ENCODE results near the gene CHMP3.
"Not testable (repeated sequence)": the region's sequence is repeated elsewhere in the genome, so short reads cannot be mapped to it uniquely, and the experiment has no call there.

The CHMP3 gene

DNA sequence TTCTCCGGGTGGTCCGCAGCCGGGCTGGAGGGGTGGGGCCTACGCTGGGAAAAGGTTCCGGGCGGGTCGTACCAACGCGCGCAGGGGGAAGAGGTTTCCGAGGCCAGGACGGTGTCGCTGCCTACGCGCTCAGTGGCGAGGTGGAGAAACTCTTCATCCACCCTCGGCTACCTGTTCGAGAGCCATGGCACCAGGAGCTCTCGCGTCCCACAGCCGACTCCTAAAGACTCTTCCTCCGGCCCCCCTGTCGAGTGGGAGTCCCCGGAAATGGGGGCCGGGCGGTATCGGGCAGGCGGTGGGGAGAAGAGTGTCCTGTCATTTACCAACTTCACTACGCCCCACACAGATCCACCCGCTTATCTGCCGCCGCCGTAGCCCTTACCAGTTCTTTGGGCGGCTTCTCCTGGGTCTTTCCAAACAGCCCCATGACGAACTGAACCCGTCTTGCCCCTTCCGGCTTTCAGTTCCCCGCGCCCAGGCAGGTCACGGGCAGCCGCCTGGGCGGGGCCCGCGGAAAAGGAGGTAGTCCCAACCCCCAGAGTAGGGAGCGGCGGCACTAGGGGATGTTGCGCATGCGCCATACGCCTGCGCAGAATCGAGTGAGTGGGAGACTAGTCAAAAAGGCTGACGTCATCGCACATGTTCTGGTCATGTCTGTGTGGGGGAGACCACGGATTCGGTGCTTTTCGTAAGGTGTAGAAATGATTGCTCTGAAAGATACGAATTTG, at the start of gene CHMP3:
Gene CHMP3, minus strand, starts transcription at position 522 of the 728 bp plus-strand sequence. Its CDS starts 95 bp downstream, at position 427.
- DNase-seq (ENCODE audit: low spot score) = peak; percentile 97

DNA sequence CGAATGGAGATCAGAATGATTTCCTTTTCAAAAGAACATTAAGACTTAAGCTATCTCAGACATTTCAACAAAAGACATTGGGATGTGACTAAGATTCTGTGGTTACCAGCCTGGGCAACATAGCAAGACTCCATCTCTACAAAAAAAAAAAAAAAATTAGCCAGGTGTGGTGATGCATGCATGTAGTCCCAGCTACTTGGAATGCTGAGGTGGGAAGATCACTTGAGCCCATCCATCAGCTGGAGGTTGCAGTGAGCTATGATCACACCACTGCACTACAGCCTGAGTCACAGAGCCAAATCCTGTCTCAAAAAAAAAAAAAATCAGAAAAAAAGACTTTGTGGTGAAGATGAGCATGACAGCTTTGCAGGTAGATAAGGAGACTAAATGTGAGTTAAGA, 47.6 kb upstream of the CHMP3 start:
- no peak for DNase-seq (ENCODE audit: low spot score)

DNA sequence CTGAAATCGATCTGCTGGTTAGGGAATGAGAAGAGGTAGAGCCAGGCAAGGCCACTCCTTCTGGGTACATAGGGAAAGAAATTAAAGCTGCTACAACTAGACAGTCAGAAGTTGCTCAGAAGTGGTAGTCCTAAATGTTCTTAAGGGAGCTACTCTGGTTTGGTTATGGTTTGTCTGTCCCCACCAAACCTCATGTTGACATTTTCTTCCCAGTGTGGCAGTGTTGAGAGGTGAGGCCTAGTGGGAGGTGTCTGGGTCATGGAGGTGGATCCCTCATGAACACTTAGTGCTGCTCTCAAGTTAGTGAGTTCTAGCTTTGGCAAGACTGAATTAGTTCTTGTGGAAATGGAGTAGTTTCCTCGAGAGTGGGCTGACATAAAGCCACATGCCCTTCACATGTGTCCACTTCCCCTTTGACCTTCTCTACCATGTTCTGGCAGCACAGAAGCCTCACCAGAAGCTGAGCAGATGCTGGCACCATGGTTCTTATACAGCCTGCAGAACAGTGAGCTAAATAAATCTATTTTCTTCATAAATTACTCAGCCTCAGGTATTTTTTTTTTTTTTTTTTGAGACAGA, 45.7 kb upstream of the CHMP3 start:
- no peak for DNase-seq (ENCODE audit: low spot score)

DNA sequence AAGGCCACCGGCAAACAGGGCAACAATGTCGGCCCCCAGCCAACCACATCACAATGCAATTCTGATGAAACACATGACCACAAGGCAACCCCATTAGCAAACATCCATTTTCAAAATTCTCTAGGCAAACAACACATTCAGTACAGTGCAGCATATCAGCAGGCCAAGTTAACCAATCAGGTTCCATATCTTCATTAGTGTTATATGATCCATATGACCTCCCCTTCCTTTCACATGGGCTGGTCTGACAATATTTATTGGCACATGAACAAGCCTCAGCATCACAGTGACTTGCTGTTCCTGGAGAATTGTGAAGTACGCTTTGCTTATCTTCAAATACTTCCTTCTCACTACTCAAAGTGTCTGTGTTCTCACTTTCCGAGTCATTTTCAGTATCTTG, 40.7 kb upstream of the CHMP3 start:
- DNase-seq (ENCODE audit: low spot score) = no peak

DNA sequence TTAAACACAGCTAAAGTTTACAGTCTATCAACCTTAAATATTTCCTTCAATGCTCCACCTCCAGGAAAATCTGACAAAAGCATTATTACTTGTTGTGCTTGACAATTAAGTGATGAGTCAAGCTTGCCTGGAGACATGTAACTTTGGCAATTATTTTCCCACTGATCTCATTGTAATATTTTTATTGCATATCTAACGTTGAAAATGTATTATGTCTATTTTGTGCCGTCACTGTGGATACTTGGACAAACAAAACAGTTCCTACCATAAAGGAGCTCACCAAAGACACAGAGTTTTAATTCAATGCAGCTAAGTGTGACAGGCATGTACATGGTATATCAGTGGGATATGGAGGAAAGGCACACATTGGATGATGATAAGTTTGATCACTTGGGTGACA, 35.7 kb upstream of the CHMP3 start:
- DNase-seq (ENCODE audit: low spot score) = no peak

DNA sequence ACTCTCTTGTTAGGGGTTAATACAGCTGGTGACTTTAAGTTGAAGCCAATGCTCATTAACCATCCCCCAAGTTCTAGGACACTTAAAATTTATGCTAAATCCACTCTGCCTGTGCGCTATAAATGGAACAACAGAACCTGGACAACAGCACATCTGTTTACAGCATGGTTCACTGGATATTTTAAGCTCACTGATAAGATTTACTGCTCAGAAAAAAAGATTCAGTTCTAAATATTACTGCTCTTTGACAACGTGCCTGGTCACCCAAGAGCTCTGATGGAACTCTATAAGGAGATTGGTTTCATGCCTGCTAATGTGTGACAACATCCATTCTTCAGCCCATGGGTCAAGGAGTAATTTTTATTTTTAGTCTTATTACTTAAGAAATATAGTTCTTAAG, 32.9 kb upstream of the CHMP3 start:
- no peak for DNase-seq (ENCODE audit: low spot score)

DNA sequence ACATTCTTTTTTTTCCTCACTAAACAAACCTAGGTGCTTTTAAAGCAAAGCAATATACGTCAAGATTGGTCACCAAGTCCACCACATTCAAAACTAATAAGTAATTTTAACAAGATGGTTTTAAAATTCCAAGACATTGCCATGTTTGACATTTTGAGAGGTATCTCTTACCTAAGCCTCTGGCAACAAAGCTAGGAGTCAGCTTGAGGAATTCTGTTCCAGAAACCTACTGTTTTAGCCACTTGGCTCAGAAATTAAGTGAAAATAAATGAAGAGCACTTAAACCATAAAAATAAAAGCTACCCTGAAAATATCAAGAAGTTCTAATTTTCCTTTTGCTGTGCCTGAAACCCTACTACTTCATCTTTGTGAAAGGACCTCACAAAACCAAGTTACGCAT, 30.0 kb upstream of the CHMP3 start:
- DNase-seq (ENCODE audit: low spot score) = no peak

DNA sequence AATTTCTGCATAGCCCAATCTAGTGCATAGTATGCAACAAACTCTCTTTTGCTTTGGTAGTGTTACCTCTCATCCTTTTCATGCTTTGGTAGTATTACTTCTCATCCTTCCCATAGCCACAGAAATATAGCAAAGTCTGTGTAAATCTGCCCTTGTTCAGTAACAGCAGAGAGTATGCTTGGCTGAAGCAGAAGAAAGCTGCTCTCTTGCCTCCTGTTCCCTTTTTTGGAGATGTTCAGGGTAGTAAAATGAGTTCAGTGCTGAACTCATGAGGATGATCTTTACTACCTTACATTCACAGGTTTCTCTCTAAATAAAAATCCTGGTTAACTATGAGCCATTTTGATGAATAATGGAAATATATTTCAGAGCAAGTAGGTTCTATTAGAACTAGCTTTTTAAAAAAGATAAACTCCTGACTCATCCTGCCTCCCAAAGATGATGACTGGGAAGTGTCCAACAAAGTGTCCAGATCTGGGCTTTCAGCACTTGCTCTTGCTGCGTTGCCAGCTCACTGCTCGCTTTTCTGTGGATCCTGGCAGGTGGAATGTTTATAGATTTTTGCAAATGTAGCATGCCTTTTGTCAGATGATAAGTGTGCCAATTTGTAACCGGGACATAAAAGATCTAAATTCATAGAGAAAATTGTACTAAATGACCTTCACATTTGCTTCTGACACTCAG, 29.4 kb upstream of the CHMP3 start:
- DNase-seq (ENCODE audit: low spot score) = no peak

DNA sequence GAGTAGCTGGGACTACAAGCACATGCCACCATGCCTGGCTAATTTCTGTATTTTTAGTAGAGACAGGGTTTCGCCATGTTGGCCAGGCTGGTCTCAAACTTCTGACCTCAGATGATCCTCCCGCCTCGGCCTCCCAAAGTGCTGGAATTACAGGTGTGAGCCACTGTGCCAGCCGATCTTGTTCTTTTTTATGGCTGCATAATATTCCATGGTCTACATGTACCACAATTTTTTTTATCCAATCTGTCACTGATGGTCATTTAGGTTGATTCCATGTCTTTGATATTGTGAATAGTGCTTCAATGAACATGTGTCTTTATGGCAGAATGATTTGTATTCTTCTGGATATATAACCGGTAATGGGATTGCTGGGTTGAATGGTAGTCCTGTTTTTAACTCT, 26.5 kb upstream of the CHMP3 start:
- DNase-seq (ENCODE audit: low spot score) = not testable (repeated sequence)

DNA sequence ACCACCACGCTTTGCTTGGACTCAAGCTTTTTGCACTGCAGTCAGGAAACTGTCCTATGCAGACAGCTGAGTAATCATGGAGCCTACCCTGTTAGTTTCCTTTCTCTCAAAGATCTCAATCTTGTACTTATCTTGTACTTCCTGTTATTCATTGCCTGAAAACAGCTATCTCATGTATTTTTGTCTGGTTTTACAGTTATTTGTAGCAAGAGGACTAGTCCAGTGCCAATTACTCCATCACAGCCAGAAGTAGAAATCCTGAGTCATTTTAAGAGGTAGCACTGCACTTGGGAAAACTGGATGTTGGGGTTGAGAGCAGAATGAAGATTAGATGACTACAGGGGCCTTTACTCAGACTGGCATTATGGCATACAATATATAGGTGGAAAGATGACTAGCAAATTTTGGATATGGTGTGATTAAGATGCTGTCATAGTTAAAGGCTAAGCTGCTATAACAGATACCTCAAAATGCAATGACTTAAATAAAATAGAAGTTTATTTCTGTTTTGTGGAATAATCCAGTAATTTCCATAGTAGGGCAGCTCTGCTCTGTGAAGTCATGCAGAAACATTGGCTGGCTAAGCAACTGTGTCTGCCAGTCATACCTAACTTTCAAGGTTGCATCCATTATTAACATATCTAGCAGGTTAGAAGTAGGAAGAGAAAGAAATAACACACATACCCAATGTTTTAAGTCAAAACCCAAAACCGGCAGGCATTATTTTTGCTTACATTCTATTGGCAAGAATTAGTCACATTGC, 21.1 kb upstream of the CHMP3 start:
- DNase-seq (ENCODE audit: low spot score) = peak; percentile 59

DNA sequence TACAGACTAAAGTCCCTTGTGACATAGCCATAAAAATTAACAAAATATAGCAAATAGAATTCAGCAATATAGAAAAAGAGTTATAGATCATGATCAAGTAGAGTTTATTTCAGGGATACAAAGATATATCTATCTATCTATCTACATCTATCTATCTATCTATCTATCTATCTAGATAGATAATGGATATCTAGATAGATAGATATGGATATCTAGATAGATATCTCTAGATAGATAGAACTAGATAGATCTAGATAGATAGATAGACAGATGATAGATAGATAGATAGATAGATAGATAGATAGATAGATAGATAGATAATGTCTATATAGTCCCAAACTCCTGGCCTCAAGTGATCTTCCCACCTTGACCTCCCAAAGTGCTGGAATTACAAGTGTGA, 17.3 kb upstream of the CHMP3 start:
- DNase-seq (ENCODE audit: low spot score) = no peak

DNA sequence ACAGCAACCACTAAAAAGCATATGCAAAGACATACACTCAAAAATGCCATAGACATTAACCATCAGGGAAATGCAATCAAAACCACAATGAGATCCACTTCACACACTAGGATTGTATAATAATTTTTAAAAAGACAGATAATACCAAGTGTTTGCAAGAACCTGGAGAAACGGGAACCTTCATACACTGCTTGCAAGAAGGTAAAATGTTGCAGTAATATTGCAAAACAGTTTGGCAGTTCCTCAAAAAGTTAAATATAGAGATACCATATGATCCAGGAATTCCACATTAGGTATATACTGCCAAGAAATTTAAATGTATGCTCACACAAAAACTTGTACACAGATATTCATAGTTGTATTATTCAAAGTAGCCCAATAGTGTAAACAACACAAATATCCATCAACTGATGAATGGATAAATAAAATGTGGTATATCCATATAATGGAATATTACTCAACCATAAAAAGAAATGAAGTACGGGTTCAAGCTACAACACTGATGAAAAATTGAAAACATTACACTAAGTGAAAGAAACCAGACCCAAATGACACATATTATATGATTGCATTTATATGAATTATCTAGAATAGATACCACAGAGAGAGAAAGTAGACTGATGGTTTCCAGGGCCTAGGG, 14.7 kb upstream of the CHMP3 start:
- no peak for DNase-seq (ENCODE audit: low spot score)

DNA sequence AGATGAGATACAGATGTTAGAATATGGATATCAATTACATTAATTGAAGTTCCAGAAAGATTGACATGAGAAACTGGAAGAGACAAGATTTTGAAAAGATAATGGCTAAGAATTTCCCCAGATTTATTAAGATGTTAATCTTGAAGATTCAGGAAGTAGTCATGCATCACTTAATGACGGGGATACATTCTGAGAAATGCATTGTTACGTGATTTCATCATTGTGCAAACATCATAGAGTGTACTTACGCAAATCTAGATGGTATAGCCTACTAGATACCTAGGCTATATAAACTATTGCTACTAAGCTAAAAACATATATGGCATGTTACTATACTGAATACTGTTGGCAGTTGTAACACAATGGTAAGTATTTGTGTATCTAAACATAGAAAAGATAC, 6.8 kb upstream of the CHMP3 start:
- DNase-seq (ENCODE audit: low spot score) = no peak

DNA sequence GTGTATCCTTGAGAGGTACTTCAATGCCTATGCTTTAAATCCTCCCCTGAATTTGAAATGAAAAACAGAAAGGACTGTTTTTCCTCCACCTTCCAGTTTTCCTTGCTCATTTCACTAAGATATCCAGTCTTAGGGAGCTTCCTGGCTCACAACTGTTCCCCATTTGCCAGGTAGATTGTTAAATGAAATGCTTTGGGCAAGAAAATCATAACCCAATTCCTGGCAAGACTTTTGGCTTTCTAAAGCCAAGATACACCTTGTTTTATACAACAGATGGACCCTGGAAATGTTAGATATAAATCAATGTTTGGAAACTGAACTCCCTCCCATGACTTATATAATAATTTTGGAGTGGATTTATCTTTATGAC, 3.6 kb upstream of the CHMP3 start:
- no peak for DNase-seq (ENCODE audit: low spot score)

DNA sequence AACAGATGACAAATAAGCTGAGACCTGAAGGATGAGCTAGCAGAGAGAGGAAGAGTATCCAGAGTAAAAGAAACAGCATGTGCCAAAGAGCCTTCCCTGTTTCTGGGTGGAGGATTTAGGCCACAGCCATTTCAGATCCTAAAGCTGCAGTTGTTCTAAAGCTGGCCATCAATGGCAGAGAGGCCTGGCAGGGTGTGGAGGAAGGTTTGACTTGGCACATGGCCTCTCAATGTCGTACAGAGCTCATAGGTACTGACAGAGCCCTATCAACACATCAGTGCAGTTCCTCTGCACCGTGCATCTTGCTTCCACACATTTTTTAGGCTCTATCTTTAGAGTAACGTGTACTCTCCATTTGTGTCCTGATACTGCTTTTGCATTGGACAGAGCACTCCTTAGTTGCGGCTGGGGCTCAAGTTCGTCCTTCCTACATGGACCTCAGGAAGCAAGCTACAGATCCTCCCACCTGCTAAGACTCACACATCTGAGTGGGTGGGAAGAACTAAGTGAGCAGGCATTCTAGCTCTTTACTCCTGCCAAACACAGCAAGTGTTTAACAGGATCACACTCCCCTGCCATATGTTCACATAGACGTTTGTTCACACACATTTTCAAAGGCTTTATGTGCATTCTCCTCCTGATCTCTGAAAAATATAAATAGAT, 3.0 kb upstream of the CHMP3 start:
- DNase-seq (ENCODE audit: low spot score) = no peak

DNA sequence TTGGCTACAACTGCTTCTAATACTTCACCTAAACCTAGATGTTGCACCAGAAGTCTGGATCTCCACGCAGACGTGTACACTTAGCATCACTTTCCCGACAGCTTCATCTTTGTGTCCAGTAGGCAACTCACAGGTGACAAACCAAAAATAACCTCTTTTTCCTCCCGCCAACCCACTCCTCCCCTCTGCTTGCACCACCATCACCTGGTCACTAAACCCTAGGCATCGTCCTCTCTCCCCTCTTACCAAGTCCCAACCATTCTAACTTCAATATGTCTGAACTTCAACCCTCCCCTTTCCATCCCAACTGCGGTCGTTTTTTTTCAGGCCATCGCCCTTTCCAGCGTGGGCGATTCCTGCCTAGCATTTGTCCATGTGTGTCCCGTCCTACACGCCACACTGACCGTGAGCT, 413 bp upstream of the CHMP3 start:
- no peak for DNase-seq (ENCODE audit: low spot score)

DNA sequence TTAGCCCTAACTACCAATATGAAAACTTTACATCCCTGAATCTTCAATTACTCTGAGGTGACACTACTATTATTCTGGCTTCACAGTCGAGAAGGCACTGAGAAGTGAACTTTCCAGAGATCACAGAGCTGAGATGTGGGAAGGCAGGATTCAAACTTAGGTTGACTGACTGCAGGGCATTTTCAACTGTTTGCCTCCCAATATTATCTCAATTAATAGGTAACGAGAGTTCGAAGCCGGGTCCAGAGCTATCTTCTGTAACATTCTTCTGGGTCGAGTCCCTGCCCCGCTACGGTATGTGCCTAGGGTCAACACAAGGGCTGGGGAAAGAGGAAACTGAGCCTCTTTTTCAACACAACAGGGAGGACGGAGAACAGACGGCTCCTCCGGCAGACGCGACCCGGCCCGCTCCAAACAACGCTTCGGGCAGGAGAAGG, 740 bp downstream of the CHMP3 start:
- no peak for DNase-seq (ENCODE audit: low spot score)

DNA sequence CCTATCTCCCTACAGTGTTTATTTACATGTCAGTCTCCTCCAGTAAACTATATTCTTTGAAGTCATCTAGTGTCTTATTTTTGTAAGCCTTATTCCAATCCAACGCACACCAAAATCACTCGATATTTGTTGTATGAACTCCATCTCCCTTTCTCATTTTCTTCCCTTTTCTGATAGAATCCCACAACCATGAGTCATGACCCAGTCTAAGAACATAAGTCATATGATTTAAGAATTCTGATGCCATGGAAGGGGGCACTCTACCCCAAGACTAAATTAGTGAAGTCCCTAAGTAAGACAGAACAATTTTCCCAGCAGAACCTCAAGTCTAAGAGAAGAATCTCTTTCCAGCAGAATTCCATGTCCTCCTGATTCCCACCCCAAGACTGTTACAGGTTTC, 5.4 kb downstream of the CHMP3 start:
- DNase-seq (ENCODE audit: low spot score) = no peak

DNA sequence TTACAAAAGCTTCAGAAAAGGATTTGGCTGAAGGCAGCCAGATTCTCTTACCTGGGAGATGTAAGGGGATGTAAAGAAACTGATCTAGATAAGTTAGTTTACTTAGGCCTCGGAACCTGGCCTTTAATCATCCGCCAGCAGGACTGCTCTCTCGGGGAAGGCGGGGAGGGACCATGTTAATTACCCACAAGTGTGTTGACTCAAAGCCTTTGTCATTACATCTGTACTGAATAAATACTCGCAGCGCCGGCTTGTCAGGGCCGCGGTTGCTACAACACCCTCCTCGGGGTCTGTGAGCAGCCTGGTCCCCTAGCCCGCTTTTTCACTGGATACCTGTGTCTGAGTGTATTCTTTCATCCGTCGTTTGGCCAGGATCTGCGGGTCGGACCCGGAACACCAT, 6.7 kb downstream of the CHMP3 start:
- no peak for DNase-seq (ENCODE audit: low spot score)

DNA sequence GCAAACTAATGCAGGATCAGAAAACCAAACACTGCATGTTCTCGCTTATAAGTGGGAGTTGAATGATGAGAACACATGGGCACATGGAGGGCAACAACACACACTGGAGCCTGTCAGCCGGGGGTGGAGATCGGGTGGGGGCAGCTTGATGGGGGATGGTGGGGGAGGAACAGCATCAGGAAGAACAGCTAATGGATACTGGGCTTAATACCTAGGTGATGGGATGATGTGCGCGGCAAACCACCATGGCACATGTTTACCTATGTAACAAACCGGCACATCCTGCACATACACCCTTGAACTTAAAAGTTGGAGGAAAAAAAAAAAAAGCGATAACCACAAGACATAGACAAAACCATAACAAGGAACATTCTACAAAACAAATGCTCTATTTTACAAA, 10.4 kb downstream of the CHMP3 start:
- DNase-seq (ENCODE audit: low spot score) = no peak

DNA sequence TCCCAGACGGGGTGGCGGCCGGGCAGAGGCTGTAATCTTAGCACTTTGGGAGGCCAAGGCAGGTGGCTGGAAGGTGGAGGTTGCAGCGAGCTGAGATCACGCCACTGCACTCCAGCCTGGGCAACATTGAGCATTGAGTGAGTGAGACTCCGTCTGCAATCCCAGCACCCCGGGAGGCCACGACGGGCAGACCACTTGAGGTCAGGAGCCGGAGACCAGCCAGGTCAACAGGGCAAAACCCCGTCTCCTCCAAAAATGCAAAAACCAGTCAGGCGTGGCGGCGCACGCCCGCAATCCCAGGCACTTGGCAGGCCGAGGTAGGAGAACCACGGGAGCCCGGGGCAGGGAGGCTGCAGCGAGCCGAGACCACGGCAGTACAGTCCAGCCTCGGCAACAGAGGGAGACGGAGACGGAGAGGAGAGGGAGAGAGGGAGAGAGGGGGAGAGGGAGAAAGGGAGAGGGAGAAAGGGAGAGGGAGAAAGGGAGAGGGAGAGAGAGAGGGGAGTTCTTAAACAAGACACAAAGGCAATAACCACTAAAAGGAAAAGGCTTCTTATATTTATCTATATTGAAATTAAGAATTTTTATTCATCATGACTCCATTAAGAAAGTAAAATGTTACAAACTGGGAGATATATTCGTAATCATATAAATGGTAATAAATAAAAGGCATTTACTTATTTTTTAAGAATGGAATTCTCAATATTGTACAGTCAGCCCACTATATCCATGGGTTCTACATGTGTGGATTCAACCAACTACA, 13.1 kb downstream of the CHMP3 start:
- not testable (repeated sequence) for DNase-seq (ENCODE audit: low spot score)

Data from activated CD4-positive, alpha-beta T cell treated with anti-CD3 and anti-CD28 coated beads, Interleukin-2, Interleukin-4, amounts not matched to agents 100 ng/mL and 50 ng/mL, durations not matched to agents 16 hours and 8 hours (primary cell).